Activated CD8-positive, alpha-beta memory T cell treated with anti-CD3 and anti-CD28 coated beads, Interleukin-2, amount 50 U/mL, for 4 hours (primary cell): Measurements from ENCODE around the gene BRINP2.

Source experiments
- DNase-seq: peaks from one replicate; pipeline ENCODE4 v3.0.0-alpha.2; 2020

Gene BRINP2

GRCh38 chr1:177170756-177171535, at the start of gene BRINP2:
BRINP2 (plus strand) TSS chr1:177170958; CDS start chr1:177229877, 58,919 bp downstream.
- DNase-seq: no peak

- no peak for DNase-seq
Observed at GRCh38 chr1:177122461-177123251, 48.1 kb upstream of the BRINP2 start.

GRCh38 chr1:177124577-177125278, 46.0 kb upstream of the BRINP2 start:
- no peak for DNase-seq

GRCh38 chr1:177126267-177126666, 44.5 kb upstream of the BRINP2 start:
- DNase-seq: no peak

GRCh38 chr1:177128665-177129281, 42.0 kb upstream of the BRINP2 start:
- no peak for DNase-seq

GRCh38 chr1:177130451-177130945, 40.3 kb upstream of the BRINP2 start:
- DNase-seq: no peak

GRCh38 chr1:177131723-177132122, 39.0 kb upstream of the BRINP2 start:
- no peak for DNase-seq

- no peak for DNase-seq
Observed at GRCh38 chr1:177132141-177132540, 38.6 kb upstream of the BRINP2 start.

- DNase-seq: no peak
Observed at GRCh38 chr1:177133977-177134538, 36.7 kb upstream of the BRINP2 start.

- DNase-seq: no peak
Observed at GRCh38 chr1:177135250-177135649, 35.5 kb upstream of the BRINP2 start.

- no peak for DNase-seq
Observed at GRCh38 chr1:177137814-177138213, 32.9 kb upstream of the BRINP2 start.

GRCh38 chr1:177138347-177138746, 32.4 kb upstream of the BRINP2 start:
- no peak for DNase-seq

GRCh38 chr1:177142010-177142409, 28.7 kb upstream of the BRINP2 start:
- DNase-seq: no peak

- DNase-seq: no peak
Observed at GRCh38 chr1:177142791-177143271, 27.9 kb upstream of the BRINP2 start.

- no peak for DNase-seq
Observed at GRCh38 chr1:177145106-177146070, 25.4 kb upstream of the BRINP2 start.

GRCh38 chr1:177146499-177146898, 24.3 kb upstream of the BRINP2 start:
- DNase-seq: no peak

- DNase-seq: no peak
Observed at GRCh38 chr1:177162243-177162642, 8.5 kb upstream of the BRINP2 start.

GRCh38 chr1:177163844-177164379, 6.8 kb upstream of the BRINP2 start:
- DNase-seq: no peak

- no peak for DNase-seq
Observed at GRCh38 chr1:177164380-177165068, 6.2 kb upstream of the BRINP2 start, which contains the start of gene ASTN1. ASTN1 (minus strand) TSS chr1:177164712; CDS start chr1:177164676, 36 bp downstream.

- DNase-seq: no peak
Observed at GRCh38 chr1:177165069-177165439, 5.7 kb upstream of the BRINP2 start.
